HUES64 (cell line): ENCODE results near the gene MAPK8IP3.
"Not testable (repeated sequence)": the region's sequence is repeated elsewhere in the genome, so short reads cannot be mapped to it uniquely, and the experiment has no call there.

ENCODE experiments used
- H3K27ac ChIP-seq: 2 replicates; pipeline ENCODE4 v1.7.0; 2013; ENCODE audit warnings: low read depth, low read length, inconsistent platforms
- H3K27me3 ChIP-seq: 2 replicates; pipeline ENCODE4 v1.6.1; 2013; ENCODE audit warnings: mild to moderate bottlenecking, low read length; ENCODE audit not compliant: insufficient read depth
- H3K36me3 ChIP-seq: 2 replicates; pipeline ENCODE4 v1.6.1; 2013; ENCODE audit warnings: mild to moderate bottlenecking, low read length; ENCODE audit not compliant: insufficient read depth
- H3K4me1 ChIP-seq: 2 replicates; pipeline ENCODE4 v1.6.1; 2013; ENCODE audit warnings: mild to moderate bottlenecking, low read length, moderate library complexity; ENCODE audit not compliant: insufficient read depth
- H3K4me3 ChIP-seq: 2 replicates; pipeline ENCODE4 v1.5.1; 2013; ENCODE audit warnings: mild to moderate bottlenecking, low read length, moderate library complexity
- H3K9ac ChIP-seq: 2 replicates; pipeline ENCODE4 v1.6.1; 2013; ENCODE audit warnings: mild to moderate bottlenecking, low read depth, low read length
- H3K9me3 ChIP-seq: 2 replicates; pipeline ENCODE4 v1.6.1; 2013; ENCODE audit warnings: low read depth, low read length; ENCODE audit not compliant: insufficient read depth
- WGBS: fragments of 150-250, 120-280 bp; methylation state at CpG from one replicate; pipeline ENCODE4 v1.1.7; 2013; ENCODE audit warnings: missing lambda C conversion rate; 5-methylcytosine and 5-hydroxymethylcytosine counted together

Gene MAPK8IP3

GRCh38 chr16:1729026-1729425 is 23.0 kb downstream of the MAPK8IP3 start:
- 96% methylated on average over 18 of the region's 18 CpGs for WGBS
- Histone ChIP-seq H3K4me1 (no peaks in the 10 kb centered on the region), H3K9ac (no peak overlapping the region), H3K27me3 (no peaks in the 10 kb centered on the region), H3K27ac (no peak overlapping the region), H3K9me3 (no peaks in the 10 kb centered on the region), H3K36me3 (peaks cover 11% of the 10 kb centered on the region; the same call in 1 of the 2 replicates), H3K4me3 (no peak overlapping the region)

GRCh38 chr16:1729445-1729844 is 23.4 kb downstream of the MAPK8IP3 start:
- no peaks in the 10 kb centered on the region for H3K9me3 ChIP-seq
- H3K27me3 ChIP-seq: no peaks in the 10 kb centered on the region
- no peaks in the 10 kb centered on the region for H3K4me1 ChIP-seq
- H3K9ac ChIP-seq: no peak overlapping the region
- peaks cover 11% of the 10 kb centered on the region for H3K36me3 ChIP-seq
- WGBS: 96% methylated on average over 35 of the region's 35 CpGs
- no peak overlapping the region for H3K27ac ChIP-seq
- no peak overlapping the region for H3K4me3 ChIP-seq

- Histone ChIP-seq H3K27me3 (no peaks in the 10 kb centered on the region), H3K9ac (no peak overlapping the region), H3K4me1 (no peaks in the 10 kb centered on the region), H3K36me3 (peaks cover 13% of the 10 kb centered on the region; the same call in 1 of the 2 replicates), H3K9me3 (peaks cover 12% of the 10 kb centered on the region; the same call in 1 of the 2 replicates), H3K4me3 (no peak overlapping the region), H3K27ac (no peak overlapping the region)
- WGBS: 98% methylated on average over 5 of the region's 7 CpGs
Measured at GRCh38 chr16:1731073-1731472, 25.1 kb downstream of the MAPK8IP3 start.

GRCh38 chr16:1731603-1732002 is 25.6 kb downstream of the MAPK8IP3 start:
- Histone ChIP-seq H3K9me3 (peaks cover 17% of the 10 kb centered on the region; the same call in 1 of the 2 replicates), H3K9ac (no peak overlapping the region), H3K27ac (no peak overlapping the region), H3K27me3 (no peaks in the 10 kb centered on the region), H3K4me1 (no peaks in the 10 kb centered on the region), H3K36me3 (peaks cover 13% of the 10 kb centered on the region; the same call in 1 of the 2 replicates), H3K4me3 (no peak overlapping the region)
- WGBS: 83% methylated on average over 7 of the region's 7 CpGs

- Histone ChIP-seq H3K9ac (no peak overlapping the region), H3K27ac (no peak overlapping the region), H3K27me3 (no peaks in the 10 kb centered on the region), H3K36me3 (peaks cover 13% of the 10 kb centered on the region; the same call in 1 of the 2 replicates), H3K4me3 (no peak overlapping the region), H3K4me1 (no peaks in the 10 kb centered on the region), H3K9me3 (peaks cover 21% of the 10 kb centered on the region; the same call in 1 of the 2 replicates)
- WGBS: 93% methylated on average over 14 of the region's 14 CpGs
Measured at GRCh38 chr16:1732071-1732470, 26.1 kb downstream of the MAPK8IP3 start.

- H3K36me3 ChIP-seq: peaks cover 13% of the 10 kb centered on the region; the same call in 1 of the 2 replicates
- not testable (repeated sequence) for H3K27ac ChIP-seq, H3K4me1 ChIP-seq, H3K27me3 ChIP-seq, H3K9ac ChIP-seq, H3K4me3 ChIP-seq
- 96% methylated on average over 21 of the region's 21 CpGs for WGBS
- peaks cover 26% of the 10 kb centered on the region; the same call in 1 of the 2 replicates for H3K9me3 ChIP-seq
Measured at GRCh38 chr16:1732551-1732987, 26.6 kb downstream of the MAPK8IP3 start.

- no peaks in the 10 kb centered on the region for H3K4me1 ChIP-seq
- H3K9me3 ChIP-seq: peaks cover 42% of the 10 kb centered on the region
- H3K27ac ChIP-seq: no peak overlapping the region
- H3K36me3 ChIP-seq: peaks cover 12% of the 10 kb centered on the region; the same call in 1 of the 2 replicates
- 96% methylated on average over 22 of the region's 22 CpGs for WGBS
- no peak overlapping the region for H3K4me3 ChIP-seq
- H3K9ac ChIP-seq: no peak overlapping the region
- H3K27me3 ChIP-seq: no peaks in the 10 kb centered on the region
Measured at GRCh38 chr16:1734123-1734522, 28.1 kb downstream of the MAPK8IP3 start.

- no peaks in the 10 kb centered on the region for H3K4me1 ChIP-seq
- H3K27ac ChIP-seq: no peak overlapping the region
- no peak overlapping the region for H3K4me3 ChIP-seq
- H3K9ac ChIP-seq: no peak overlapping the region
- peaks cover 10% of the 10 kb centered on the region; the same call in 1 of the 2 replicates for H3K36me3 ChIP-seq
- H3K27me3 ChIP-seq: no peaks in the 10 kb centered on the region
- WGBS: 97% methylated on average over 22 of the region's 22 CpGs
- H3K9me3 ChIP-seq: peaks cover 49% of the 10 kb centered on the region
Measured at GRCh38 chr16:1734816-1735215, 28.8 kb downstream of the MAPK8IP3 start.

- Histone ChIP-seq H3K36me3 (peaks cover 15% of the 10 kb centered on the region; the same call in 1 of the 2 replicates), H3K27me3 (no peaks in the 10 kb centered on the region), H3K9me3 (peaks cover 45% of the 10 kb centered on the region), H3K9ac (no peak overlapping the region), H3K27ac (no peak overlapping the region), H3K4me1 (no peaks in the 10 kb centered on the region), H3K4me3 (no peak overlapping the region)
- 97% methylated on average over 33 of the region's 33 CpGs for WGBS
Measured at GRCh38 chr16:1740234-1740633, 34.2 kb downstream of the MAPK8IP3 start.

GRCh38 chr16:1740781-1741490 is 34.9 kb downstream of the MAPK8IP3 start:
- Histone ChIP-seq H3K9me3 (peaks cover 38% of the 10 kb centered on the region), H3K27ac (no peak overlapping the region), H3K4me3 (no peak overlapping the region), H3K9ac (no peak overlapping the region), H3K36me3 (peaks cover 15% of the 10 kb centered on the region; the same call in 1 of the 2 replicates), H3K27me3 (no peaks in the 10 kb centered on the region), H3K4me1 (no peaks in the 10 kb centered on the region; the same call in 1 of the 2 replicates)
- WGBS: 96% methylated on average over 30 of the region's 30 CpGs

GRCh38 chr16:1741553-1742165 is 35.7 kb downstream of the MAPK8IP3 start:
- Histone ChIP-seq H3K9me3 (peaks cover 32% of the 10 kb centered on the region), H3K9ac (no peak overlapping the region), H3K27me3 (no peaks in the 10 kb centered on the region), H3K27ac (no peak overlapping the region), H3K36me3 (peaks cover 15% of the 10 kb centered on the region; the same call in 1 of the 2 replicates), H3K4me1 (no peaks in the 10 kb centered on the region; the same call in 1 of the 2 replicates), H3K4me3 (no peak overlapping the region)
- WGBS: 95% methylated on average over 19 of the region's 19 CpGs
